OCI-LY1 (cell line): ENCODE data around the gene MAPK1.

Source experiments
- H2AFZ ChIP-seq: fragments of 200-600 bp; sonication (generic), shearing (Covaris generic); 2 replicates; pipeline ENCODE4 v1.6.0; 2014; ENCODE audit warnings: antibody characterized with exemption, mild to moderate bottlenecking, low read length
- H3F3A ChIP-seq: fragments of 200-600 bp; sonication (generic), shearing (Covaris generic); 2 replicates; pipeline ENCODE4 v1.6.0; 2014; ENCODE audit warnings: mild to moderate bottlenecking, antibody characterized with exemption, low read length, moderate library complexity; ENCODE audit not compliant: insufficient read depth
- H3K27ac ChIP-seq: fragments of 200-600 bp; sonication (generic); 2 replicates; pipeline ENCODE4 v1.5.1; 2014; ENCODE audit warnings: low read length, mixed run types, mild to moderate bottlenecking, low read depth; ENCODE audit not compliant: poor library complexity, severe bottlenecking
- H3K27me3 ChIP-seq: fragments of 200-600 bp; sonication (generic); 2 replicates; pipeline ENCODE4 v1.6.0; 2014; ENCODE audit warnings: antibody characterized with exemption, mild to moderate bottlenecking, low read length, moderate library complexity; ENCODE audit not compliant: insufficient read depth
- H3K36me3 ChIP-seq: fragments of 200-600 bp; sonication (generic); 2 replicates; pipeline ENCODE4 v1.6.1; 2014; ENCODE audit warnings: mild to moderate bottlenecking, antibody characterized with exemption, low read length, moderate library complexity, mixed read lengths; ENCODE audit not compliant: insufficient read depth
- H3K4me1 ChIP-seq: fragments of 200-600 bp; sonication (generic); 2 replicates; pipeline ENCODE4 v1.5.1; 2014; ENCODE audit warnings: mild to moderate bottlenecking, low read length, moderate library complexity; ENCODE audit not compliant: insufficient read depth, severe bottlenecking
- H3K4me2 ChIP-seq: fragments of 200-600 bp; sonication (generic), shearing (Covaris generic); 2 replicates; pipeline ENCODE4 v1.6.1; 2014; ENCODE audit warnings: low read length
- H3K4me3 ChIP-seq: fragments of 200-600 bp; sonication (generic); 2 replicates; pipeline ENCODE4 v1.5.1; 2014; ENCODE audit warnings: low read length, low read depth, mild to moderate bottlenecking, mixed read lengths; ENCODE audit not compliant: poor library complexity, severe bottlenecking
- H3K79me2 ChIP-seq: fragments of 200-600 bp; shearing (Covaris generic); 2 replicates; pipeline ENCODE4 v1.6.1; 2016; ENCODE audit warnings: mixed run types, low read length, mixed read lengths; ENCODE audit not compliant: insufficient read depth
- H3K9ac ChIP-seq: fragments of 200-600 bp; sonication (generic), shearing (Covaris generic); 2 replicates; pipeline ENCODE4 v1.6.1; 2014; ENCODE audit warnings: mild to moderate bottlenecking, low read length, mixed read lengths
- H3K9me2 ChIP-seq: fragments of 200-600 bp; sonication (generic), shearing (Covaris generic); 2 replicates; pipeline ENCODE4 v1.6.1; 2014; ENCODE audit warnings: low read depth, mild to moderate bottlenecking, low read length, mixed read lengths
- H3K9me3 ChIP-seq: fragments of 200-600 bp; shearing (Covaris generic); 2 replicates; pipeline ENCODE4 v1.6.1; 2014; ENCODE audit warnings: low read length, mixed read lengths
- H4K20me1 ChIP-seq: fragments of 200-600 bp; sonication (generic), shearing (Covaris generic); 2 replicates; pipeline ENCODE4 v1.6.0; 2016; ENCODE audit warnings: mild to moderate bottlenecking, low read length; ENCODE audit not compliant: insufficient read depth
- EZH2 ChIP-seq: fragments of 200-600 bp; sonication (generic), shearing (Covaris generic); IDR thresholded peaks from 2 replicates; pipeline ENCODE4 v1.8.0; 2017; ENCODE audit warnings: borderline replicate concordance, mixed run types, mild to moderate bottlenecking, antibody characterized with exemption, low read length, moderate library complexity, mixed read lengths
- TF ChIP-seq, protein P1 (sequence below): fragments of 200-600 bp; sonication (generic), shearing (Covaris generic); IDR thresholded peaks from 2 replicates; pipeline ENCODE4 v1.5.1; 2017; ENCODE audit warnings: mild to moderate bottlenecking, antibody characterized with exemption, low read length, moderate library complexity, mixed read lengths

MAPK1 gene

DNA sequence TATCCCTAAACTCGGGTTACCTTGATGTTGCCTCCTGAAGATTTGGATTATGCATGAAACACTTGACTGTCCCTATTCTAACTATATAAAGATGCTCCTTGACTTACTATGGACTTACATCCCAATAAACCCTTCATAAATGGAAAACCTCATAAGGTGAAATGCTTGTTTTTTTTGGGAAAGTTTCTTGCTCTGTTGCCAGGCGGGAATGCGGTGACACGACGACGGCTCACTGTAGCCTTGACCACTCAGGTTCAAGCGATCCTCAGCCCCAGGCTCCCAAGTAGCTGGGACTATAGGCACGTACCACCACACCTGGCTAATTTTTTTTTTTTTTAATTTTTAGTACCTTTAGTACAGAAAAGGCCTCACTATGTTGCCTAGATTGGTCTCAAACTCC is 10.6 kb downstream of the MAPK1 start:
- Histone ChIP-seq H3K9me3 (no peaks in the 10 kb centered on the region), H3K4me2 (peak overlapping the region; percentile 49; the same call in 1 of the 2 replicates), H3K27ac (peak overlapping the region; percentile 70), H3K36me3 (peaks cover 23% of the 10 kb centered on the region), H3K9ac (no peak overlapping the region), H3K4me3 (no peak overlapping the region), H2AFZ (no peak overlapping the region), H4K20me1 (no peaks in the 10 kb centered on the region), H3K27me3 (no peaks in the 10 kb centered on the region), H3K9me2 (no peaks in the 10 kb centered on the region), H3K79me2 (peaks cover 100% of the 10 kb centered on the region), H3F3A (no peaks in the 10 kb centered on the region), H3K4me1 (peaks cover 69% of the 10 kb centered on the region)
- TF ChIP-seq, protein P1, sequence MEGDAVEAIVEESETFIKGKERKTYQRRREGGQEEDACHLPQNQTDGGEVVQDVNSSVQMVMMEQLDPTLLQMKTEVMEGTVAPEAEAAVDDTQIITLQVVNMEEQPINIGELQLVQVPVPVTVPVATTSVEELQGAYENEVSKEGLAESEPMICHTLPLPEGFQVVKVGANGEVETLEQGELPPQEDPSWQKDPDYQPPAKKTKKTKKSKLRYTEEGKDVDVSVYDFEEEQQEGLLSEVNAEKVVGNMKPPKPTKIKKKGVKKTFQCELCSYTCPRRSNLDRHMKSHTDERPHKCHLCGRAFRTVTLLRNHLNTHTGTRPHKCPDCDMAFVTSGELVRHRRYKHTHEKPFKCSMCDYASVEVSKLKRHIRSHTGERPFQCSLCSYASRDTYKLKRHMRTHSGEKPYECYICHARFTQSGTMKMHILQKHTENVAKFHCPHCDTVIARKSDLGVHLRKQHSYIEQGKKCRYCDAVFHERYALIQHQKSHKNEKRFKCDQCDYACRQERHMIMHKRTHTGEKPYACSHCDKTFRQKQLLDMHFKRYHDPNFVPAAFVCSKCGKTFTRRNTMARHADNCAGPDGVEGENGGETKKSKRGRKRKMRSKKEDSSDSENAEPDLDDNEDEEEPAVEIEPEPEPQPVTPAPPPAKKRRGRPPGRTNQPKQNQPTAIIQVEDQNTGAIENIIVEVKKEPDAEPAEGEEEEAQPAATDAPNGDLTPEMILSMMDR = no peak
- TF ChIP-seq EZH2 = no peak

DNA sequence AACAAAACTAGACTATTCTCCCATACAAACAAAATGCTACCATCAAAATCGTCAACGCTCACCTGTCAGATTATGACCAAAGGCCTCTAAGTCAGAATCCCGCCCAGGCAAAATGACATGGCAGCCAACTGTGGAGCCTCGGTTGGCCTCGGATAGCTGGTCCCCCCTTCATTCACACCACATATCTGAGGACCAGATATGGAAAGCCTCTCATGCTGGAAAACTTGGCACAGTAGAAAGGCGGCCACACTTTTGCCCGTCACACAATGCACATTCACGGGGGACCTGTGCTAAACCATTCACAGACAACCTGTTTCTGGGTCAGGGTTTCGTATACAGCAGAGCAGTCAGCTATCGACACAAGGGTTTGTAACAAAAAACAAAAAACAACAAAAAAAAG is 11.2 kb downstream of the MAPK1 start:
- Histone ChIP-seq H3K4me1 (peaks cover 67% of the 10 kb centered on the region), H3K27ac (no peak overlapping the region), H4K20me1 (no peaks in the 10 kb centered on the region), H3K36me3 (peaks cover 29% of the 10 kb centered on the region), H3K27me3 (no peaks in the 10 kb centered on the region), H3K9me3 (no peaks in the 10 kb centered on the region), H3K9me2 (no peaks in the 10 kb centered on the region), H3F3A (no peaks in the 10 kb centered on the region), H3K9ac (no peak overlapping the region), H3K4me2 (no peak overlapping the region; the same call in 1 of the 2 replicates), H3K4me3 (no peak overlapping the region), H2AFZ (no peak overlapping the region), H3K79me2 (peaks cover 100% of the 10 kb centered on the region)
- TF ChIP-seq EZH2 = no peak
- TF ChIP-seq, protein P1 = no peak

GRCh38 chr22:21855676-21856075 is 11.8 kb downstream of the MAPK1 start:
- Histone ChIP-seq H4K20me1 (no peaks in the 10 kb centered on the region), H3K9ac (no peak overlapping the region), H3F3A (no peaks in the 10 kb centered on the region), H3K9me2 (no peaks in the 10 kb centered on the region), H3K9me3 (no peaks in the 10 kb centered on the region), H3K4me1 (peaks cover 67% of the 10 kb centered on the region), H3K4me3 (no peak overlapping the region), H3K79me2 (peaks cover 100% of the 10 kb centered on the region), H3K36me3 (peaks cover 31% of the 10 kb centered on the region), H3K27me3 (no peaks in the 10 kb centered on the region), H2AFZ (no peak overlapping the region), H3K27ac (peak overlapping the region; percentile 2), H3K4me2 (no peak overlapping the region; the same call in 1 of the 2 replicates)
- no peak for TF ChIP-seq EZH2
- TF ChIP-seq, protein P1 = no peak
